ENCODE data around the gene ANXA10.

- TF ChIP-seq EP300 (IDR thresholded peaks at IDR 0.05) (no peak), CTCF (IDR thresholded peaks at IDR 0.05) (no peak), POLR2A (IDR thresholded peaks at IDR 0.05) (no peak)
Observed at GRCh38 chr4:168162604-168163003, 70.3 kb downstream of the ANXA10 start.
